A673 (cell line): Measurements from ENCODE around the gene KYNU. TPM values are rescaled to one million over a fixed set of nuclear protein-coding genes. Genes with fewer than 3 reads are reported as not detected.
"Not testable (repeated sequence)": the region's sequence is repeated elsewhere in the genome, so short reads cannot be mapped to it uniquely, and the experiment has no call there.

ENCODE experiments used
- BruUV-seq: library from RNA; stranded (reverse); fragments of 400-500 nt; replicated peaks from 2 replicates; lab custom pipeline; 2021; lab: Mats Ljungman, UMichigan
- CTCF ChIA-PET: fragments of 300-600 bp; sonication (Branson Sonifier 250); formaldehyde crosslinking; loops from one replicate; lab custom pipeline; 2022; ENCODE audit warnings: antibody characterized with exemption; lab: Charles Lee
- POLR2A ChIA-PET: fragments of 300-600 bp; sonication (Branson Sonifier 250); formaldehyde crosslinking; loops from one replicate; lab custom pipeline; 2022; ENCODE audit warnings: antibody characterized with exemption; ENCODE audit not compliant: low non-redundant PET; lab: Charles Lee
- DNase-seq: peaks from one replicate; pipeline ENCODE4 v3.0.0-alpha.2; 2015; ENCODE audit warnings: low spot score
- H3K27ac ChIP-seq: fragments of 200-600 bp; sonication (generic); 2 replicates; pipeline ENCODE4 v1.5.1; 2016; ENCODE audit warnings: mixed run types, low read depth, mild to moderate bottlenecking, mixed read lengths, antibody characterized with exemption, low read length; ENCODE audit not compliant: poor library complexity, severe bottlenecking
- H3K27me3 ChIP-seq: fragments of 200-600 bp; sonication (generic); replicated peaks from 2 replicates; pipeline ENCODE4 v1.6.1; 2017; ENCODE audit warnings: mixed run types, low read depth, mild to moderate bottlenecking, mixed read lengths, antibody characterized with exemption, low read length; ENCODE audit not compliant: insufficient read depth, poor library complexity
- H3K36me3 ChIP-seq: fragments of 200-600 bp; sonication (generic); 2 replicates; pipeline ENCODE4 v1.6.1; 2016; ENCODE audit warnings: mixed run types, mild to moderate bottlenecking, mixed read lengths, antibody characterized with exemption, low read length; ENCODE audit not compliant: insufficient read depth, poor library complexity, severe bottlenecking
- H3K4me1 ChIP-seq: fragments of 200-600 bp; sonication (generic); 2 replicates; pipeline ENCODE4 v1.6.1; 2017; ENCODE audit warnings: mixed run types, mild to moderate bottlenecking, mixed read lengths, antibody characterized with exemption, low read length; ENCODE audit not compliant: insufficient read depth, poor library complexity, severe bottlenecking
- H3K4me3 ChIP-seq: fragments of 200-600 bp; sonication (generic); 2 replicates; pipeline ENCODE4 v1.5.1; 2016; ENCODE audit warnings: low read depth, mixed run types, mild to moderate bottlenecking, mixed read lengths, low read length; ENCODE audit not compliant: poor library complexity, severe bottlenecking
- H3K9me3 ChIP-seq: fragments of 200-600 bp; sonication (generic); 2 replicates; pipeline ENCODE4 v1.6.1; 2016; ENCODE audit warnings: mixed run types, low read depth, mild to moderate bottlenecking, mixed read lengths, antibody characterized with exemption, low read length; ENCODE audit not compliant: poor library complexity, severe bottlenecking
- EZH2 ChIP-seq: fragments of 200-600 bp; sonication (generic); IDR thresholded peaks from 2 replicates; pipeline ENCODE4 v1.6.1; 2017; ENCODE audit warnings: borderline replicate concordance, low read depth, mild to moderate bottlenecking, mixed read lengths, antibody characterized with exemption, low read length; ENCODE audit not compliant: poor library complexity, severe bottlenecking
- intact Hi-C: fragments of 100-400 bp; cut with micrococcal nuclease; formaldehyde crosslinking; loops from one replicate; pipeline ENCODE4 v1.10.0; 2022; ENCODE audit not compliant: unreplicated experiment
- total RNA-seq: library from RNA; stranded (reverse); gene quantifications from 2 replicates; pipeline ENCODE4 v1.2.3, GENCODE V29; 2021
- TF ChIP-seq, protein P1 (sequence below): fragments of 300-800, 200-600 bp; sonication (generic); conservative IDR thresholded peaks from 2 replicates; pipeline ENCODE4 v1.5.1; 2017; ENCODE audit warnings: low read depth, mild to moderate bottlenecking, antibody characterized with exemption, low read length, moderate library complexity, mixed read lengths

Gene KYNU
- total RNA-seq, 1 experiment from 2014 or later = 2.5 TPM

- no peak for DNase-seq
- Histone ChIP-seq H3K4me1 (no peaks in the 10 kb centered on the region), H3K27ac (no peak overlapping the region), H3K36me3 (no peaks in the 10 kb centered on the region), H3K9me3 (no peaks in the 10 kb centered on the region), H3K4me3 (no peak overlapping the region), H3K27me3 (no peaks in the 10 kb centered on the region)
- POLR2A ChIA-PET = no interaction called here
- CTCF ChIA-PET = no interaction called here
- intact Hi-C loops = no loop called here
- no peak for TF ChIP-seq EZH2
- TF ChIP-seq, protein P1, sequence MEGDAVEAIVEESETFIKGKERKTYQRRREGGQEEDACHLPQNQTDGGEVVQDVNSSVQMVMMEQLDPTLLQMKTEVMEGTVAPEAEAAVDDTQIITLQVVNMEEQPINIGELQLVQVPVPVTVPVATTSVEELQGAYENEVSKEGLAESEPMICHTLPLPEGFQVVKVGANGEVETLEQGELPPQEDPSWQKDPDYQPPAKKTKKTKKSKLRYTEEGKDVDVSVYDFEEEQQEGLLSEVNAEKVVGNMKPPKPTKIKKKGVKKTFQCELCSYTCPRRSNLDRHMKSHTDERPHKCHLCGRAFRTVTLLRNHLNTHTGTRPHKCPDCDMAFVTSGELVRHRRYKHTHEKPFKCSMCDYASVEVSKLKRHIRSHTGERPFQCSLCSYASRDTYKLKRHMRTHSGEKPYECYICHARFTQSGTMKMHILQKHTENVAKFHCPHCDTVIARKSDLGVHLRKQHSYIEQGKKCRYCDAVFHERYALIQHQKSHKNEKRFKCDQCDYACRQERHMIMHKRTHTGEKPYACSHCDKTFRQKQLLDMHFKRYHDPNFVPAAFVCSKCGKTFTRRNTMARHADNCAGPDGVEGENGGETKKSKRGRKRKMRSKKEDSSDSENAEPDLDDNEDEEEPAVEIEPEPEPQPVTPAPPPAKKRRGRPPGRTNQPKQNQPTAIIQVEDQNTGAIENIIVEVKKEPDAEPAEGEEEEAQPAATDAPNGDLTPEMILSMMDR = no peak
- no TSS peak for BruUV-seq
These were observed 11.0 kb upstream of the KYNU start for GRCh38 chr2:142866426-142866825.

- DNase-seq = no peak
- H3K27ac ChIP-seq = no peak overlapping the region
- peaks cover 3% of the 10 kb centered on the region for H3K4me1 ChIP-seq
- no TSS peak for BruUV-seq
- no peaks in the 10 kb centered on the region for H3K9me3 ChIP-seq
- TF ChIP-seq EZH2 = no peak
- TF ChIP-seq, protein P1 = no peak
- H3K4me3 ChIP-seq = no peak overlapping the region
- POLR2A ChIA-PET = no interaction called here
- CTCF ChIA-PET = no interaction called here
- no peaks in the 10 kb centered on the region for H3K27me3 ChIP-seq
- H3K36me3 ChIP-seq = no peaks in the 10 kb centered on the region
- intact Hi-C loops = no loop called here
These were observed 10.3 kb upstream of the KYNU start for GRCh38 chr2:142867136-142867535.

GRCh38 chr2:142868229-142868762 is 9.2 kb upstream of the KYNU start:
- no peaks in the 10 kb centered on the region for H3K9me3 ChIP-seq
- no peaks in the 10 kb centered on the region for H3K36me3 ChIP-seq
- DNase-seq = no peak
- TF ChIP-seq, protein P1 = no peak
- TF ChIP-seq EZH2 = no peak
- no peak overlapping the region for H3K27ac ChIP-seq
- no peak overlapping the region for H3K4me3 ChIP-seq
- CTCF ChIA-PET = no interaction called here
- H3K27me3 ChIP-seq = no peaks in the 10 kb centered on the region
- peaks cover 15% of the 10 kb centered on the region for H3K4me1 ChIP-seq
- BruUV-seq = no TSS peak
- POLR2A ChIA-PET = no interaction called here
- intact Hi-C loops = no loop called here

DNA sequence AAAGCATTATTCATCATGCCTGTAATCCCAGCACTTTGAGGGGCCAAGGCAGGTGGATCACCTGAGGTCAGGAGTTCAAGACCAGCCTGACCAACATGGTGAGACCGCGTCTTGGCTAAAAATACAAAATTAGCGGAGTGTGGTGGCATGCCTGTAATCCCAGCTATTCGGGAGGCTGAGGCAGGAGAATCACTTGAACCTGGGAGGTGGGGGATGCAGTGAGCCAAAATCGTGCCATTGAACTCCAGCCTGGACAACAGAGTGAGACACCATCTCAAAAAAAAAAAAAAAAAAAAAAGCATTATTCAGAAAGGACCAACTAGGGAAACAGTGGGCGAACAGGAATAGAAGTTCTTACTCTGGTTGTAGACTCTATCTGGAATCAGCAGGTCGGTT is 8.4 kb upstream of the KYNU start:
- H3K4me1 ChIP-seq = peaks cover 22% of the 10 kb centered on the region
- H3K36me3 ChIP-seq, CTCF ChIA-PET, POLR2A ChIA-PET, H3K27ac ChIP-seq, BruUV-seq, H3K9me3 ChIP-seq, DNase-seq, H3K4me3 ChIP-seq, H3K27me3 ChIP-seq, intact Hi-C loops: not testable (repeated sequence)
